ENCODE measurements around the gene FOXQ1. TPM values are rescaled to one million over a fixed set of nuclear protein-coding genes. Genes with fewer than 3 reads are reported as not detected.

The FOXQ1 gene
- total RNA-seq, 4 donors from 2014 or later = 1.6 TPM; not detected in 3

DNA sequence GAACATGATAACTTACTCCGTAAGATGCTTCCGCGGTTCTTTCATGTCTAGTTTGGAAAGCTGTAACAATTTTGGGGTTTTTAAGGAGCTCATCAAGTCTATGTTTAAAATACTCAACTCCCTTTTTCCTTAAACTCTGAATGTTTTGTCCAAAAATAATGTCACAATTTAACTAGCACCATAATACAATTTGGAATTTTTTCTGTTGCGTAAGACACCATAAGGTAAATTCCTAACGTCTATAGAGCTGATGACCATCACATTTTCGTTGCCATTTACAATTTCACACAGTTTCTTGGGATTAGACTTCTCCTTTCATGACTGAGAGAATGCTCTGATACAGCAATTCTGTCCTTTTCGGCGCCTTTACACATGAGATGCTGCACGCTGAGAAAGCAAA is 50.7 kb downstream of the FOXQ1 start:
- intact Hi-C loops (cut with DNase I; ENCODE audit: low total_unique reads) (no loop called here), in situ Hi-C loops (cut with MboI; ENCODE audit: low pct_ligation_motif_present in 1 of 4, low pct_unique_long_range_greater_than_20kb in 1 of 4, low sequenced_read_pairs in 3 of 4) (no loop called here)
- H3K9me3 ChIP-seq = no peaks in the 10 kb centered on the region
- no peak for DNase-seq
- H3K27ac ChIP-seq = no peak overlapping the region
- no peak for TF ChIP-seq EP300 (IDR thresholded peaks at IDR 0.05; ENCODE audit: low read depth)
- no peak for TF ChIP-seq POLR2AphosphoS5 (IDR thresholded peaks at IDR 0.05)
- TF ChIP-seq, protein P1, sequence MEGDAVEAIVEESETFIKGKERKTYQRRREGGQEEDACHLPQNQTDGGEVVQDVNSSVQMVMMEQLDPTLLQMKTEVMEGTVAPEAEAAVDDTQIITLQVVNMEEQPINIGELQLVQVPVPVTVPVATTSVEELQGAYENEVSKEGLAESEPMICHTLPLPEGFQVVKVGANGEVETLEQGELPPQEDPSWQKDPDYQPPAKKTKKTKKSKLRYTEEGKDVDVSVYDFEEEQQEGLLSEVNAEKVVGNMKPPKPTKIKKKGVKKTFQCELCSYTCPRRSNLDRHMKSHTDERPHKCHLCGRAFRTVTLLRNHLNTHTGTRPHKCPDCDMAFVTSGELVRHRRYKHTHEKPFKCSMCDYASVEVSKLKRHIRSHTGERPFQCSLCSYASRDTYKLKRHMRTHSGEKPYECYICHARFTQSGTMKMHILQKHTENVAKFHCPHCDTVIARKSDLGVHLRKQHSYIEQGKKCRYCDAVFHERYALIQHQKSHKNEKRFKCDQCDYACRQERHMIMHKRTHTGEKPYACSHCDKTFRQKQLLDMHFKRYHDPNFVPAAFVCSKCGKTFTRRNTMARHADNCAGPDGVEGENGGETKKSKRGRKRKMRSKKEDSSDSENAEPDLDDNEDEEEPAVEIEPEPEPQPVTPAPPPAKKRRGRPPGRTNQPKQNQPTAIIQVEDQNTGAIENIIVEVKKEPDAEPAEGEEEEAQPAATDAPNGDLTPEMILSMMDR (IDR thresholded peaks at IDR 0.05) = no peak
- no peak for TF ChIP-seq POLR2A (IDR thresholded peaks at IDR 0.05)
- 79 to 84% methylated on average over 8 to 9 of the region's 9 CpGs for WGBS, 2 donors (ENCODE audit: low coverage in 1 of 2)
- H3K4me3 ChIP-seq = no peak overlapping the region
- H3K27me3 ChIP-seq = peaks cover 15% of the 10 kb centered on the region
- peaks cover 0 to 8% (median 2%) of the 10 kb centered on the region in 4 donors for H3K4me1 ChIP-seq
- H3K36me3 ChIP-seq = no peaks in the 10 kb centered on the region

DNA sequence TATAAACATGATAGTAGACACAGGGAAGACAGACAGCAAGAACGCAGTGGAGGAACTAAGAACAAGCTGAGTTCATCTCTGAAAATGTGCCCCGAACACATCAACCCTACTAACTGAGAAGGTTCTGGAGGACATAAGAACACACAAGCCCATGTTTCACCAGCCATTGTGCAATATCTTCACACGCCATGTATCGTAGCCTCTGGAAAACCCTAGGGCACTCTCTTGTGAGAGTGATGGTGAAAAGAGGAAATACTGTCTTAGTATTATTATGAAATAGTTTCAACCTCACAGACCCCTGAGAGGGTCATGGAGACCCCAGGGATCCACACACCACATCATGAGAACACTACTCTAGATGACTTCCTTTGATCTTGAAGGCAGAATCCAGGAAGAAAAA is 51.4 kb downstream of the FOXQ1 start:
- peak overlapping the region; percentile 29 to 50 (median 46) for H3K27ac ChIP-seq
- WGBS, 2 donors (ENCODE audit: low coverage in 1 of 2) = 87% methylated on average over 3 to 4 of the region's 4 CpGs
- in situ Hi-C loops (cut with MboI; ENCODE audit: low pct_ligation_motif_present in 1 of 4, low pct_unique_long_range_greater_than_20kb in 1 of 4, low sequenced_read_pairs in 3 of 4) = no loop called here

DNA sequence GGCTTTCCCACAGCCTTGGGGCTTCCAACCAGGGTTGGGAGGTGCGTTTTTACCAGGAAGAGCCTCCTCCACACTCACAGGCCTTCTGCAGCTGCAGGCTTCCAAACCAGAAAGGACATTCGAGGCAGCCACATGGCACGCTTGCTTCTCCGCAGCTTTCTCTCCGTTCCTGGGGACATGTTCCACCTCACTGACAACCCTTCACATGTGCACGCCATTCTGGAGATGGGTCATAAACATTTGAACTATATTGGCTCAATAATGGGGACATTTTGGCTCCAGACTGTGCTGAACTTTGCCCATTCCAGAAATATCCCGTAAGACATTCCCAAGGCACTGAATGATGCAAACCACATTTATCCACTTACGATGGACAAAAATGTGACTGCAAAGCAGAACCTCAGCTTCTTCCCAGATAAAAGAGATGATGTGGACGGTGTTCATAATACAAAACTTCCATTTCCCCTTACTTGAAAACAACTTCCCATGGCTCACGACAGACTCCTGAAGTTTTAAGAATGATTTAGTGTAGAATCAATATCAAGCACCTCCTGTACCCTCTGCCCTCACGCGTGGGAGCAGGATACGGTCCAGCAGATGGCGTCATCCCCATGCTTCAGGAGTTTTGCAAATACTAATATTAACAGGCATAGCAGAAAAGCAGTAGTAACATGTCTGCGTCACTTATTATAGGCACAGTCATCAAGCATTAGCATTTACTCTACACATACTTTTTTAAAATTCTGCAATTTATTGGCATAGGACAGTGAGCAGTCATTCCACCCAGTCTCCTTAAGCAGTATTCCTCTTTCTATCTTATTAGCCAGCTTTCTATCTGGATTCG is 52.1 kb downstream of the FOXQ1 start:
- DNase-seq = no peak
- Histone ChIP-seq H3K9me3 (no peaks in the 10 kb centered on the region), H3K4me3 (no peak overlapping the region), H3K4me1 (peaks cover 0 to 8% (median 2%) of the 10 kb centered on the region in 4 donors), H3K36me3 (no peaks in the 10 kb centered on the region), H3K27me3 (peaks cover 15% of the 10 kb centered on the region), H3K27ac (peak overlapping the region; percentile 35 to 67 (median 52))
- 40 to 47% methylated on average over 11 to 16 of the region's 16 CpGs for WGBS, 2 donors (ENCODE audit: low coverage in 1 of 2)
- in situ Hi-C loops (cut with MboI; ENCODE audit: low pct_ligation_motif_present in 1 of 4, low pct_unique_long_range_greater_than_20kb in 1 of 4, low sequenced_read_pairs in 3 of 4) (no loop called here), intact Hi-C loops (cut with DNase I; ENCODE audit: low total_unique reads) (no loop called here)
- TF ChIP-seq POLR2A (IDR thresholded peaks at IDR 0.05) = no peak
- TF ChIP-seq, protein P1 (IDR thresholded peaks at IDR 0.05) = peak in 1 of 5 experiments; percentile 14
- TF ChIP-seq POLR2AphosphoS5 (IDR thresholded peaks at IDR 0.05) = peak in 1 of 3 donors; percentile 58
- TF ChIP-seq EP300 (IDR thresholded peaks at IDR 0.05; ENCODE audit: low read depth) = peak; percentile 12

More for the DNA sequence above, 51.4 kb downstream of the FOXQ1 start:
- H3K27me3 ChIP-seq = peaks cover 15% of the 10 kb centered on the region
- no peak for DNase-seq
- H3K36me3 ChIP-seq = no peaks in the 10 kb centered on the region
- peaks cover 0 to 8% (median 2%) of the 10 kb centered on the region in 4 donors for H3K4me1 ChIP-seq
- no peaks in the 10 kb centered on the region for H3K9me3 ChIP-seq
- no peak for TF ChIP-seq POLR2AphosphoS5 (IDR thresholded peaks at IDR 0.05)
- no peak for TF ChIP-seq POLR2A (IDR thresholded peaks at IDR 0.05)
- TF ChIP-seq EP300 (IDR thresholded peaks at IDR 0.05; ENCODE audit: low read depth) = no peak
- TF ChIP-seq, protein P1 (IDR thresholded peaks at IDR 0.05) = no peak
- no peak overlapping the region for H3K4me3 ChIP-seq
- intact Hi-C loops (cut with DNase I; ENCODE audit: low total_unique reads) = no loop called here

Other genes with a start within 250 kb of the FOXQ1 start
- 10 to 100 TPM in 3 of 4 donors, 1 to 10 TPM in 1; 9.0 to 45.2 (median 13.5) TPM for gene FOXF2, start 77.5 kb downstream of the FOXQ1 start, total RNA-seq

Measured in transverse colon (tissue), 4 donors.